Kidney (tissue), 14 donors: ENCODE measurements around the gene MAP1LC3B. TPM values are rescaled to one million over a fixed set of nuclear protein-coding genes. Genes with fewer than 3 reads are reported as not detected.

Experiments
- DNase-seq, 5 donors: peaks; one replicate each; pipeline ENCODE4 v3.0.0-alpha.2; 2013 to 2020
- FAIRE-seq: peaks from 2 replicates; lab custom pipeline; 2012; peaks lifted over from hg19 to GRCh38; lab: Jason Lieb, UNC
- H3K27ac ChIP-seq, 2 donors: one replicate each; pipeline ENCODE4 v1.7.0; 2013; ENCODE audit warnings: low read depth in 2 of 2, low read length in 2 of 2, inconsistent platforms in 1 of 2
- H3K27me3 ChIP-seq: one replicate; pipeline ENCODE4 v1.7.1; 2013; ENCODE audit warnings: low read length, inconsistent platforms; ENCODE audit not compliant: control insufficient read depth, insufficient read depth
- H3K36me3 ChIP-seq, 3 donors: one replicate each; pipeline versions ENCODE4 v1.7.0 to v1.7.1; 2013; ENCODE audit warnings: low read length in 3 of 3, control low read depth in 1 of 3, inconsistent platforms in 1 of 3; ENCODE audit not compliant: insufficient read depth in 3 of 3, control insufficient read depth in 2 of 3
- H3K4me1 ChIP-seq, 3 donors: one replicate each; pipeline versions ENCODE4 v1.7.0 to v1.7.1; 2013; ENCODE audit warnings: low read length in 3 of 3, inconsistent platforms in 1 of 3, low read depth in 1 of 3; ENCODE audit not compliant: control insufficient read depth in 2 of 3, insufficient read depth in 2 of 3
- H3K4me3 ChIP-seq, 3 donors: one replicate each; pipeline versions ENCODE4 v1.7.0 to v1.8.1; 2013; ENCODE audit warnings: low read length in 3 of 3, control low read depth in 1 of 3, inconsistent platforms in 1 of 3
- H3K9ac ChIP-seq, 3 donors: one replicate each; pipeline versions ENCODE4 v1.7.0 to v1.7.1; 2013; ENCODE audit warnings: low read length in 3 of 3, control low read depth in 1 of 3, inconsistent platforms in 1 of 3
- H3K9me3 ChIP-seq, 3 donors: one replicate each; pipeline versions ENCODE4 v1.7.0 to v1.7.1; 2013; ENCODE audit warnings: low read length in 3 of 3, control low read depth in 1 of 3, inconsistent platforms in 1 of 3; ENCODE audit not compliant: control insufficient read depth in 2 of 3, insufficient read depth in 1 of 3
- CTCF ChIP-seq: IDR thresholded peaks from 3 replicates; pipeline ENCODE4 v1.5.1; 2012; ENCODE audit warnings: mild to moderate bottlenecking, moderate library complexity, borderline replicate concordance; ENCODE audit not compliant: insufficient read depth; ENCODE audit errors: extremely low read depth
- intact Hi-C: fragments of 100-400 bp; cut with DNase I; formaldehyde crosslinking; loops from one replicate; pipeline ENCODE4 v1.11.1; 2022
- polyA plus RNA-seq: library from polyadenylated mRNA; stranded (reverse); fragments of 350-450 nt; fragmentation: Illumina TruSeq; extraction: RNeasy Lipid Tissue Mini Kit (QIAGEN cat#74804); gene quantifications from one replicate; pipeline ENCODE4 v1.2.3, GENCODE V29; 2014; ENCODE audit warnings: low read depth, low replicate concordance; ENCODE audit not compliant: insufficient read depth
- total RNA-seq: library from RNA; stranded (reverse); fragmentation: NEBNext Ultra II Directional; extraction: Animal tissue kit (Norgen Biotek cat#: 25700); gene quantifications from one replicate; pipeline ENCODE4 v1.2.1, GENCODE V29; 2021
- donor health status: control.
- donor health status: control.
- donor health status: control.
- donor health status: control.
- donor health status: control.
- donor health status: DM: yes; HTN: yes; CAD: no.
- donor health status: Normal renal cell carcinoma (clear cell type).

MAP1LC3B gene
- total and polyA plus RNA-seq, 2 donors from 2014 or later: 57.1 to 70.3 TPM

- Histone ChIP-seq H3K27me3 (no peaks in the 10 kb centered on the region), H3K27ac (no peak overlapping the region), H3K9ac (no peak overlapping the region), H3K4me1 (peaks cover 0 to 5% (median 0%) of the 10 kb centered on the region in 3 donors), H3K36me3 (no peaks in the 10 kb centered on the region), H3K9me3 (no peaks in the 10 kb centered on the region), H3K4me3 (no peak overlapping the region)
- intact Hi-C loops: no loop called here
- TF ChIP-seq CTCF: no peak
- no peak for FAIRE-seq
- DNase-seq: no peak
These were observed 25.2 kb upstream of the MAP1LC3B start for GRCh38 chr16:87366930-87367329.

DNA sequence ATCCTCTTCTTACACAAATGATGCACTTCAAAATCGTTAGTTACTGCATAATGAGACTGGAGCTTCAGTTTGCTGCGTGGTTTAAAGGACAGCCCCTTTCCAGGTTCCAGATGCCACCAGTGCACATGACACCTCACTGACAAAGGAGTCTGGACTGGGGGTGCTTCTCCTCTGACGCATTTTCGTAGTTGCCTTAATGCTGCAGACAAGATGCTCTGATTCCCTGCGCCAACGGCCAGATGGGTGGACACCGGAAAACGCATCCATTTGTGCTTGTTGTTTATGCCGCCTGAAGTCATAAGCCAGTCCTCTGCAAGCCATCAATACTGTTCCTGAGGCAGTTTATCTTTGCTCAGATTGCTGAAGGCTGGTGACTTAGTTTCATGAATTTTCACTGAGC, 24.6 kb upstream of the MAP1LC3B start:
- H3K27me3 ChIP-seq: no peaks in the 10 kb centered on the region
- H3K4me1 ChIP-seq: peaks cover 0 to 5% (median 0%) of the 10 kb centered on the region in 3 donors
- H3K36me3 ChIP-seq: no peaks in the 10 kb centered on the region
- DNase-seq (no peak), FAIRE-seq (no peak)
- H3K9ac ChIP-seq: no peak overlapping the region
- H3K27ac ChIP-seq: no peak overlapping the region
- intact Hi-C loops: no loop called here
- H3K9me3 ChIP-seq: no peaks in the 10 kb centered on the region
- H3K4me3 ChIP-seq: no peak overlapping the region
- TF ChIP-seq CTCF: no peak

DNA sequence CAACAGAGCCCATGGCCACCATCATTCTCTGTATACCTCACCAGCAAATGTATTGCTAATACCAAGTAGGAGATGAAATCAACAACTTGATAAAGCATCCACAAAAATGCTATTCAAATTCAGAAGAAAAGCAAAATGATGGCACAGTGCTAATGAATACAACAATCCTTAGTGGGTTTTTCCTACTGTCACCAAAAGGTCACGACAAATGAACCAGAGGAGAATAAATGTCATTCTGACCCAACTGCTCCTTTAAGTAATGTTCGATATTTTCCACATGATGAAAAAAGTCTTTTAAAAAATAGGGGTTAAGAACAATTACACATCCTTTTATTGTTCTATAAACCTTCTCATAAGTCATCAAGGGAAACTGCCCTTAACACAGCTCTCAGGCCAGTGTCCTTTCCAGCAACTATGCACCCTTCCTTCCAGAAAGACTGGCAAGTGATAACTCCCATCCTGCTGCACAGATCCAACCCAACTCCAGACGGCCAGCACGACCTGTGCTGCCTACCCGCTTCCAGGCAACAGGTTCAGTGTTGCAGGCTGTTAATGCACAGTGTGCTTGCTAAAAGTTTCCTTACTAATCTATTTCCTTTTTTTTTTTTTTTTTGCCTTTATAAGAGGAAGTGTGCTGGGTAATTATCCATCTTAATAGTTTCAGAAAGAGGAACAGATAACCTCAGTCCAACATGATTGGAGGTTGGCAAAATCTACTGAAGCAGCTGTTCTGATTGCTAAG, 23.9 kb upstream of the MAP1LC3B start:
- H3K27ac ChIP-seq: no peak overlapping the region
- no peak for FAIRE-seq

More for the DNA sequence above, 23.9 kb upstream of the MAP1LC3B start:
- Histone ChIP-seq H3K4me1 (peaks cover 0 to 5% (median 0%) of the 10 kb centered on the region in 3 donors), H3K4me3 (no peak overlapping the region), H3K36me3 (no peaks in the 10 kb centered on the region), H3K9ac (no peak overlapping the region), H3K9me3 (no peaks in the 10 kb centered on the region), H3K27me3 (no peaks in the 10 kb centered on the region)
- TF ChIP-seq CTCF: no peak
- intact Hi-C loops: no loop called here
- no peak for DNase-seq
